Measurements from ENCODE around the gene THOC3.
"Not testable (repeated sequence)": the region's sequence is repeated elsewhere in the genome, so short reads cannot be mapped to it uniquely, and the experiment has no call there.

The THOC3 gene

GRCh38 chr5:175915066-175916037 lies 52.8 kb downstream of the THOC3 start:
- not testable (repeated sequence) for H3K23ac ChIP-seq (ENCODE audit: low read depth, low read length, poor library complexity); H3K27ac ChIP-seq (replicated peaks; ENCODE audit: low read length); H2BK5ac ChIP-seq (ENCODE audit: low read length); H4K8ac ChIP-seq (ENCODE audit: low read depth, low read length); H2BK12ac ChIP-seq (ENCODE audit: low read length); H3K14ac ChIP-seq (ENCODE audit: low read length); H3K9me3 ChIP-seq (replicated peaks in 1 of 2; ENCODE audit: control insufficient read depth in 2 of 2, insufficient read depth in 1 of 2, low read depth in 1 of 2, low read length in 2 of 2); H3K4ac ChIP-seq (ENCODE audit: low read length); H3K36me3 ChIP-seq (replicated peaks in 1 of 2; ENCODE audit: control insufficient read depth in 2 of 2, insufficient read depth in 2 of 2, low read length in 2 of 2); H2BK15ac ChIP-seq (ENCODE audit: low read length); H2AFZ ChIP-seq (ENCODE audit: low read length); H3K79me1 ChIP-seq (ENCODE audit: low read depth, low read length); H3K4me3 ChIP-seq (ENCODE audit: low read length in 2 of 2); H3K4me2 ChIP-seq (ENCODE audit: insufficient read depth, low read length, poor library complexity, severe bottlenecking); H3K27me3 ChIP-seq (ENCODE audit: control insufficient read depth in 3 of 3, insufficient read depth in 3 of 3, low read depth in 1 of 3, low read length in 3 of 3); DNase-seq (ENCODE audit: low spot score); H4K91ac ChIP-seq (ENCODE audit: low read depth, low read length, poor library complexity); H2AK5ac ChIP-seq (ENCODE audit: low read depth, low read length); H3K9ac ChIP-seq (ENCODE audit: low read depth, low read length, poor library complexity); H3K18ac ChIP-seq (ENCODE audit: low read length); H3K4me1 ChIP-seq (ENCODE audit: control insufficient read depth in 2 of 2, insufficient read depth in 1 of 2, low read depth in 1 of 2, low read length in 2 of 2); H2BK120ac ChIP-seq (ENCODE audit: low read depth, low read length)
- no CpG with 5 or more reads among the region's 7 CpGs for WGBS, 2 donors (ENCODE audit: extremely low coverage in 2 of 2, insufficient read length in 2 of 2, insufficient replicate concordance in 1 of 2)

GRCh38 chr5:175913835-175914672 lies 54.1 kb downstream of the THOC3 start:
- H2AK5ac ChIP-seq (ENCODE audit: low read depth, low read length); H3K9ac ChIP-seq (ENCODE audit: low read depth, low read length, poor library complexity); H2BK15ac ChIP-seq (ENCODE audit: low read length); H2BK12ac ChIP-seq (ENCODE audit: low read length); H3K14ac ChIP-seq (ENCODE audit: low read length); DNase-seq (ENCODE audit: low spot score); H3K4ac ChIP-seq (ENCODE audit: low read length); H3K23ac ChIP-seq (ENCODE audit: low read depth, low read length, poor library complexity); H3K4me2 ChIP-seq (ENCODE audit: insufficient read depth, low read length, poor library complexity, severe bottlenecking); H3K4me1 ChIP-seq (ENCODE audit: control insufficient read depth in 2 of 2, insufficient read depth in 1 of 2, low read depth in 1 of 2, low read length in 2 of 2); H3K79me1 ChIP-seq (ENCODE audit: low read depth, low read length); H3K9me3 ChIP-seq (replicated peaks in 1 of 2; ENCODE audit: control insufficient read depth in 2 of 2, insufficient read depth in 1 of 2, low read depth in 1 of 2, low read length in 2 of 2); H3K4me3 ChIP-seq (ENCODE audit: low read length in 2 of 2); H3K27me3 ChIP-seq (ENCODE audit: control insufficient read depth in 3 of 3, insufficient read depth in 3 of 3, low read depth in 1 of 3, low read length in 3 of 3); H3K36me3 ChIP-seq (replicated peaks in 1 of 2; ENCODE audit: control insufficient read depth in 2 of 2, insufficient read depth in 2 of 2, low read length in 2 of 2); H2BK5ac ChIP-seq (ENCODE audit: low read length); H4K8ac ChIP-seq (ENCODE audit: low read depth, low read length); H3K18ac ChIP-seq (ENCODE audit: low read length); H2BK120ac ChIP-seq (ENCODE audit: low read depth, low read length); H3K27ac ChIP-seq (replicated peaks; ENCODE audit: low read length); H2AFZ ChIP-seq (ENCODE audit: low read length); H4K91ac ChIP-seq (ENCODE audit: low read depth, low read length, poor library complexity): not testable (repeated sequence)
- no CpG with 5 or more reads among the region's 20 CpGs for WGBS, 2 donors (ENCODE audit: extremely low coverage in 2 of 2, insufficient read length in 2 of 2, insufficient replicate concordance in 1 of 2)

GRCh38 chr5:175910072-175910471 lies 58.0 kb downstream of the THOC3 start:
- H4K91ac ChIP-seq (ENCODE audit: low read depth, low read length, poor library complexity); H2AK5ac ChIP-seq (ENCODE audit: low read depth, low read length); H3K4me2 ChIP-seq (ENCODE audit: insufficient read depth, low read length, poor library complexity, severe bottlenecking); H2BK15ac ChIP-seq (ENCODE audit: low read length); DNase-seq (ENCODE audit: low spot score); H4K8ac ChIP-seq (ENCODE audit: low read depth, low read length); H2BK12ac ChIP-seq (ENCODE audit: low read length); H3K79me1 ChIP-seq (ENCODE audit: low read depth, low read length); H3K18ac ChIP-seq (ENCODE audit: low read length); H2AFZ ChIP-seq (ENCODE audit: low read length); H3K4me1 ChIP-seq (ENCODE audit: control insufficient read depth in 2 of 2, insufficient read depth in 1 of 2, low read depth in 1 of 2, low read length in 2 of 2); H3K36me3 ChIP-seq (replicated peaks in 1 of 2; ENCODE audit: control insufficient read depth in 2 of 2, insufficient read depth in 2 of 2, low read length in 2 of 2); H3K14ac ChIP-seq (ENCODE audit: low read length); H2BK5ac ChIP-seq (ENCODE audit: low read length); H3K9ac ChIP-seq (ENCODE audit: low read depth, low read length, poor library complexity); H3K27ac ChIP-seq (replicated peaks; ENCODE audit: low read length); H3K27me3 ChIP-seq (ENCODE audit: control insufficient read depth in 3 of 3, insufficient read depth in 3 of 3, low read depth in 1 of 3, low read length in 3 of 3); H3K4ac ChIP-seq (ENCODE audit: low read length); H3K4me3 ChIP-seq (ENCODE audit: low read length in 2 of 2); H3K9me3 ChIP-seq (replicated peaks in 1 of 2; ENCODE audit: control insufficient read depth in 2 of 2, insufficient read depth in 1 of 2, low read depth in 1 of 2, low read length in 2 of 2); H3K23ac ChIP-seq (ENCODE audit: low read depth, low read length, poor library complexity); H2BK120ac ChIP-seq (ENCODE audit: low read depth, low read length): not testable (repeated sequence)
- WGBS, 2 donors (ENCODE audit: extremely low coverage in 2 of 2, insufficient read length in 2 of 2, insufficient replicate concordance in 1 of 2): no CpG with 5 or more reads among the region's 12 CpGs
